HUDEP-2 (cell line): ENCODE data around the gene DIP2C.
"Not testable (repeated sequence)": the region's sequence is repeated elsewhere in the genome, so short reads cannot be mapped to it uniquely, and the experiment has no call there.

Source experiments
- DNase-seq, 76 experiments: peaks; one replicate each; lab custom pipeline; 2025; ENCODE audit not compliant: unreplicated experiment in 76 of 76; lab: John Stamatoyannopoulos, UW

DIP2C gene

GRCh38 chr10:490891-491571, 198.4 kb downstream of the DIP2C start:
- DNase-seq: no peak

DNA sequence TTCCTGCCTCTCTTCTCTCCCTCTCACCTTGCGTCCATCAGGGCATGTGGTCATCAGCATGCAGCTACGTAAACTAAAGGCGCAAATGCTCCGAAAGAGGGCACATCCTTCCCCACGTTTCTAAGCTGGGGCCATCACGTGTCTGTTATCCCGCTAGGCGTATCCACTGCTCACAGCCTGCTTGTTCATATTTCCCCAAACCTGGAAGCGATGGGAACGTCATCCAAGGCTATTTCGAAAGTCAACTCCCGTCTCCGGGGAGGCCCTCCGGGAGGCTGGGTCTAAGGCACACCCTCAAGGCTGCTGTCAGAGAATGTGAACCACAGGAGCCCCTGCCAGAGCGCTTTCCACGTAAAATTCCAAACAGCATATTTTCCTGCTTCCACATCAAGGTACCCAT, 199.2 kb downstream of the DIP2C start:
- no peak for DNase-seq

DNA sequence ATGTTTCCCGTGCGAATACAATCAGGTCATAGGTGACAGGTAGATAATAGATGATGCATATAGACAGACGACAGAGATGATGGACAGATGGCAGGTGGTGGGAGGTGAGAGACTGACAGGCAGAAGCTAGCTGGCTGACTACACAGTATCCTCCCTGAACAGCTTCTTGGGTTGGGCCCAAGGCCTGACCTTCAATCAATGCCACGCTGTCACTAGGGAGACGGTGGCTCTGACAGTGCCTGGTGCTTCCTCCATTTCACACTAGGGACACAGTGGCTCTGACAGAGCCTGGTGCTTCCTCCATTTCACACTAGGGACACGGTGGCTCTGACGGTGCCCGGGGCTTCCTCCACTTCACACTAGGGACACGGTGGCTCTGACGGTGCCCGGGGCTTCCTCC, 200.1 kb downstream of the DIP2C start:
- DNase-seq: no peak

DNA sequence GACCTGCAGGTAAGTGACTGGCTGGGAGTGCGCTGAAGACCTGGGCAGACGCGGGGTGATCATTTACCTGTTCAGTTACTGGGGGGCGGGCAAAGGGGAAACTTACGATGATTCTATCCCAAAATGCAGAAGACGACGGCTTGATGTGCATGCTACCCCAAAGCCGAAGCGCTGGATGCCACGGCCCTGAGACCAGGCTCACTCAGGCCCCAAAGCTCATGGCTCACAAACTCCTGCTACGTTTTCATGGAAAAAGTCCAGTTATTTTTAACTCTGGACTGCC, 200.6 kb downstream of the DIP2C start:
- no peak for DNase-seq

GRCh38 chr10:488081-488932, 201.2 kb downstream of the DIP2C start:
- DNase-seq: no peak

- no peak for DNase-seq
Measured at GRCh38 chr10:486666-487322, 202.7 kb downstream of the DIP2C start.

GRCh38 chr10:486206-486605, 203.3 kb downstream of the DIP2C start:
- DNase-seq: no peak

DNA sequence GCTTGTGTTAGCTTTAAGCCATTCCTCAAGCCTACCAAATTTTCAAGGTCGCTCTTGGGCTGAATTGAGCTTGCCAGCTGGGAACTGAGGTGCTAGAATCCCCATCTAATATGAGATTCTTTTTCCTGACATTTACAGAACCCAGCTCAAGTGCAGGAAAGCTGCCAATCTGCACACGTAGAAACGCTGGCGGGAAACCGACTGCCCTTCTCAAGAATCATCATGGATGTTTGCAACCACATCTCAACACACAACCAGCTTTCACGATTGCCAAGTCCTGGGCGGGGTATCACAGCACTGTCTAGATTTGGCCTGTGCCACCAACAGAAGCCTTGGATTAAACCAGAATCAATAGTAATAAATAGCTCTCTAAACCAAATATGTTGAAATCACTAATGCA, 203.7 kb downstream of the DIP2C start:
- no peak for DNase-seq

GRCh38 chr10:484925-485661, 204.4 kb downstream of the DIP2C start:
- no peak for DNase-seq

DNA sequence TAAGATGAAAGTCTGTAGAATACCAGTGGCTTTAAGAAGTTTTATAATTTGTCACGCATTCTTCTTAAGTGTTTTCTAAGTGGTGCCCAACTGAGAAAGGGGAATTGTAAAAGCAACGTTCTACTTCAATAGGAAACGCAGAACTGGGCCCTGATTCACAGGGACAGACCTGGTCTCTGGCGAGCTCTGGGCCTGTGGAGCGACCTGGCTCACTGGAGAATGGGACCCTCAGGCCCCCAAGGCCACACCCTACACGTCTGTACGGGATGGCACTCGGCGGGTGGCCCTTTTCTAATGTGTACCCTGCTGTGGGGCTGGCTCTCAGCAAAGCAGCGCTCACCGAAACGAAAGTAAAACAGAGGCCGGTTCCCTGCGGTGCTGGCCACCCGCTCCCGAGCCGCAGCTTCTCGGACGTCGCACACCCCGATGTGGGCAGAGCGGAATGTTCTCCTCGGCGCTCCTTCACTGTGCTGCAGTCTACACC, 205.0 kb downstream of the DIP2C start:
- DNase-seq: no peak

GRCh38 chr10:483261-483660, 206.2 kb downstream of the DIP2C start:
- no peak for DNase-seq

DNA sequence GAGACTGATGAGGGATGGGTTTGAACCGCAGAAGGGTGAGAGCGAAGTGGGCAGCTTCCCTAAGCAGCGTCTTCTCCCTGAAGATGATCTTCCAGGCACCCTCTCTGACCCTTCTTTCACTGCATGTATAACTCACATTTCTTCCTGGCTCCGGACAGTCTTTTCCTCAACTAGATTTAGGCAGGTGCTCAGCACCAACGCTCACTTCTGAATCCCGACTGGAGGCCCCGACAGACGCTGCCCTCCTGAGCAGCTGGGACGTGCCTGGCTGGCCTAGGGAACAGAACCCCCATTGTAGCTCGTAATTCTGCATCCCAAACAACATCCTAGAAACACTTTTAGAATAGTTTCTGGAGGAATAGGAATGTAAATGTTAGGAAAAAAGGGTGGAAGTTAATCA, 206.6 kb downstream of the DIP2C start:
- DNase-seq: no peak

DNA sequence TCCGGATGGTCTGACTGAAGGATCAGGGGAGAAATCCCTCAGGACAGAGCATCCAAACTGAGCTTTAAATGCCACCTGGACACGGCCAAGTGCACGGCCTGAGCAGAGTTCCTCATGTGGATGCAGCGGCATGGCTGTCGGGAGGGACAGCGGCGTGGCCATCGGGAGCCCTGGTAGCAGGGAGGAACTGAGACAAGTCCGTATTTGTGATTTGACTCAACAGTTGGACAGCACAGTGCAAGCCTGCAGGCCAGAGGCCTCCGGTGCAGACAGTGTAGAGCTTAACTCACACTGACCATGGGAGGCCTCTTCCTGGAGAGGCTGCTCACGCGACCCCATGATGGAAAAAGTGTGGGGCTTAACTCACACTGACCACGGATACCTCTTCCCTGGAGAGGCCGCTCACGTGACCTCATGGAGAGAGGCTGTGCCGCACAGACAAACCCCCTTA, 207.4 kb downstream of the DIP2C start:
- no peak for DNase-seq

DNA sequence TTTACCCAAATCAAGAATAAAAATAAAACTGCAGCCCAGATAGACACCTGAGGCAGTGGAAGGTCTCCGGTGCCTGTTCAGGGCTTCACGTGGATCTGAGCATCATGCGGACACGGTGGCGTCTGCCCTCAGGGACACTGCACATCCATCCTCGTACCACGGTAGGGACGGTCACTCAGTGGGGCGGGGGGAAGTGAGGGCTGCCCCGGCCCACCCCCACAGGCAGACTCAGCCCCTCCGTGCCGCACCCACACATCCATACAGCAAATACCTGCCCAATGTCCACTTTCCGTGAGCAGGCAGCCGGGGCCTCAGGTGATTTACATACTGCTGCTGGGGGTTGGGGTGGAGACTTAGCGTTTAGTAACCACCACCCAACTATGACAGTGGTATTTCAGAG, 207.8 kb downstream of the DIP2C start:
- no peak for DNase-seq

DNA sequence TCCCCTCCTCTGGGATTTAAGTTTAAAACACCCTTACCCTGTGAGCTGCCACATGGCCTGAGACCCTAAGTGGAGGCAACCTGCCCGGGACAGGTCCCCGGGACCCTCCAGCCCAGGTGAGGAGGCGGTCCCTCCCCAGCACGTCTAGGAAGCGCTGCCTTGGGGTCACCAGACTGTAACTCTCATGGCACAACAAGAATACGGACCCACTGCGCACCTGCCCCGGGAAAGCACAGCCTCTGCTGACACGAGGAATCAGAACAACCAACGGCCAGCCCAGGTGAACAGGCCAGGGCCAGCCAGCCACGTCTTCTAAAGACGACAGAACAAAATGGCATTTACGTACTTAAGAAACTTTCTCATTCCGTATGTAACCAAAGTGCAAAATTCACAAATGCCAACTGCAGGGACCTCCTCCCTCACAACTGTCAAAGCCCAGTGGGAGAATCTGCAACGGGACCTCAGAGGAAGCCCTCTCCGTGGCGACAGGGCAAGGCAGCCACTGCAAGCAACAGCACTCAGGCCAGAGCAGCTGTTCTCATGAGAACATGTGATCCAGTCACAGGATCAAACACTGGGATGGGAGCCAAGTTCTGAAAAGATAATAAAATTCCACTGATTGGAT, 208.4 kb downstream of the DIP2C start:
- peak in 8 of 76 experiments; percentile 3 to 25 (median 9) for DNase-seq

- DNase-seq: no peak
Measured at GRCh38 chr10:480498-480927, 209.0 kb downstream of the DIP2C start.

DNA sequence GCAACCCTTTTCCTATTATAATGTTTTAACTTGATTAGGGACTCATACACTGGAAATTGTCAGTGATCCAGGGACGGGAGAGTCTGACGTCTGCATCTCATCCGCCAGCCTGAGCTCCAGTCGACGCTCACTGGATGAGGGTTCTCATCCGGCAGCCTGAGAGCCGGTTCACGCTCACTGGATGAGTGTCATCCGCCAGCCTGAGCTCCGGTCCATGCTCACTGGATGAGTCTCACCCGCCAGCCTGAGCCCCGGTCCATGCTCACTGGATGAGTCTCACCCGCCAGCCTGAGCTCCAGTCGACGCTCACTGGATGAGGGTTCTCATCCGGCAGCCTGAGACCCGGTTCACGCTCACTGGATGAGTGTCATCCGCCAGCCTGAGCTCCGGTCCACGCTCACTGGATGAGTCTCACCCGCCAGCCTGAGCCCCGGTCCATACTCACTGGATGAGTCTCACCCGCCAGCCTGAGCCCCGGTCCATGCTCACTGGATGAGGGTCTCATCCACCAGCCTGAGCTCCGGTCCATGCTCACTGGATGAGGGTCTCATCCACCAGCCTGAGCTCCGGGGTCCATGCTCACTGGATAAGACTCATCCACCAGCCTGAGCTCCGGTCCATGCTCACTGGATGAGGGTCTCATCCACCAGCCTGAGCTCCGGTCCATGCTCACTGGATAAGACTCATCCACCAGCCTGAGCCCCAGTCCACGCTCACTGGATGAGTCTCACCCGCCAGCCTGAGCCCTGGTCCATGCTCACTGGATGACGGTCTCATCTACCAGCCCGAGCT, 209.6 kb downstream of the DIP2C start:
- DNase-seq: not testable (repeated sequence)

DNA sequence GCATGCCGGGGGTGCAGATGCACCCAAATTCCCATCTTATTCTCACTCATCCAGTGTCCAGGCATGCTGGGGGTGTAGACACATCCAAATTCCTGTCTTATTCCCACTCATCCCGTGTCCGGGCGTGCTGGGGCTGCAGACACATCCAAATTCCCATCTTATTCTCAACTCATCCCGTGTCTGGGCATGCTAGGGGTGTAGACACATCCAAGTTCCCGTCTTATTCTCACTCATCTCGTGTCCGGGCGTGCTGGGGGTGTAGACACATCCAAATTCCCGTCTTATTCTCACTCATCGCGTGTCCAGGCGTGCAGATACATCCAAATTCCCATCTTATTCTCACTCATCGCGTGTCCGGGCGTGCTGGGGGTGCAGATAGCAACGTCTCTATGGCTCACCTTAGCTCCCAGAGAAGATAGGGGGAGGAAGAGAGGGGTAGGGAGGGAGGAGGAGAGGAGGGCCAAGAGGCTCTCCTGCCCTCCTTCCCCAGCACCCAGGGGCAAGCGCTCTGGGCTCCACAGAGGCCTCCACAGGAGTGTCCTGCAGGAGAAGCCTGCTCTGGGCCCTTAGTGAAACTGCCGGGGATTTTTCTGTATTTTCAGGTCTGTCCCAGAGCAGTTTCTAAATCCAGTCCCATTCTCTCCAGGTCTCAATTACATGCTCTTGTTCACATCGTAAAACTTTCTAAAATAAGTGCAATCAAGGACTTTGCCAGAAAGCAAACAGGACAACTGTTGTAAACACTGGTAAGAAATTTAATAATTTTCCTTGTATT, 210.8 kb downstream of the DIP2C start:
- no peak for DNase-seq

- no peak for DNase-seq
Measured at GRCh38 chr10:477620-478019, 211.8 kb downstream of the DIP2C start.
